ENCODE measurements around the gene ZNF366.

- no peak for TF ChIP-seq TCF7L2 (IDR thresholded peaks at IDR 0.05; ENCODE audit: borderline replicate concordance, extremely low read depth, insufficient read depth, insufficient read length)
- TF ChIP-seq CTCF (IDR thresholded peaks at IDR 0.05 in 2 of 3, conservative IDR thresholded peaks at IDR 0.05 in 1 of 3; ENCODE audit: borderline replicate concordance in 1 of 3, insufficient read depth in 1 of 3, low read depth in 2 of 3, low read length in 2 of 3), result 0 out of 6 replicates have a peak, but pooled peaks of 1 of the 3 experiments have one; percentile 14
- TF ChIP-seq CEBPB (IDR thresholded peaks at IDR 0.05; ENCODE audit: low read depth), result no peak
- no peak for TF ChIP-seq REST (IDR thresholded peaks at IDR 0.05; ENCODE audit: low read depth)
- no peak for TF ChIP-seq RAD21 (IDR thresholded peaks at IDR 0.05; ENCODE audit: low read depth)
- TF ChIP-seq ZNF274 (IDR thresholded peaks at IDR 0.05; ENCODE audit: low read depth, low read length), result no peak
- TF ChIP-seq ELF1 (IDR thresholded peaks at IDR 0.05; ENCODE audit: borderline replicate concordance, low read depth), result no peak
- TF ChIP-seq MAX (IDR thresholded peaks at IDR 0.05), result no peak
- no peak for TF ChIP-seq POLR2A (IDR thresholded peaks at IDR 0.05; ENCODE audit: borderline replicate concordance, extremely low read depth, insufficient read depth, insufficient read length)
These were observed 43.7 kb downstream of the ZNF366 start for GRCh38 chr5:72463449-72464052.
